Measurements from ENCODE around the gene FOXC1.

FOXC1 gene

GRCh38 chr6:1624058-1624850 lies 14.5 kb downstream of the FOXC1 start:
- no peak for DNase-seq (ENCODE audit: low spot score)

- no peak for DNase-seq (ENCODE audit: low spot score)
These were observed 15.4 kb downstream of the FOXC1 start for GRCh38 chr6:1624851-1625781.

- DNase-seq (ENCODE audit: low spot score): no peak
These were observed 16.2 kb downstream of the FOXC1 start for GRCh38 chr6:1625794-1626435.

- no peak for DNase-seq (ENCODE audit: low spot score)
These were observed 16.8 kb downstream of the FOXC1 start for GRCh38 chr6:1626481-1626880.

- no peak for DNase-seq (ENCODE audit: low spot score)
These were observed 18.3 kb downstream of the FOXC1 start for GRCh38 chr6:1627827-1628560.

GRCh38 chr6:1629316-1629715 lies 19.6 kb downstream of the FOXC1 start:
- no peak for DNase-seq (ENCODE audit: low spot score)

GRCh38 chr6:1630212-1630770 lies 20.6 kb downstream of the FOXC1 start:
- no peak for DNase-seq (ENCODE audit: low spot score)

- DNase-seq (ENCODE audit: low spot score): peak; percentile 89
These were observed 21.1 kb downstream of the FOXC1 start for GRCh38 chr6:1630771-1631217.

- no peak for DNase-seq (ENCODE audit: low spot score)
These were observed 21.5 kb downstream of the FOXC1 start for GRCh38 chr6:1631251-1631650.

- DNase-seq (ENCODE audit: low spot score): no peak
These were observed 23.8 kb downstream of the FOXC1 start for GRCh38 chr6:1633366-1634021.

- DNase-seq (ENCODE audit: low spot score): no peak
These were observed 24.4 kb downstream of the FOXC1 start for GRCh38 chr6:1634081-1634480.

GRCh38 chr6:1635305-1636010 lies 25.7 kb downstream of the FOXC1 start:
- DNase-seq (ENCODE audit: low spot score): no peak

GRCh38 chr6:1636272-1636825 lies 26.6 kb downstream of the FOXC1 start:
- DNase-seq (ENCODE audit: low spot score): no peak

- peak; percentile 69 for DNase-seq (ENCODE audit: low spot score)
These were observed 27.5 kb downstream of the FOXC1 start for GRCh38 chr6:1636971-1637871.

GRCh38 chr6:1639430-1639829 lies 29.7 kb downstream of the FOXC1 start:
- no peak for DNase-seq (ENCODE audit: low spot score)

GRCh38 chr6:1640476-1640875 lies 30.8 kb downstream of the FOXC1 start:
- DNase-seq (ENCODE audit: low spot score): no peak

- peak; percentile 50 for DNase-seq (ENCODE audit: low spot score)
These were observed 31.7 kb downstream of the FOXC1 start for GRCh38 chr6:1641343-1641885.

- no peak for DNase-seq (ENCODE audit: low spot score)
These were observed 33.4 kb downstream of the FOXC1 start for GRCh38 chr6:1643111-1643510.
